Fibroblast of upper back skin (primary cell): ENCODE measurements around the gene CCL5.
"Not testable (repeated sequence)": the region's sequence is repeated elsewhere in the genome, so short reads cannot be mapped to it uniquely, and the experiment has no call there.

Source experiments
- DNase-seq: peaks from one replicate; pipeline ENCODE4 v3.0.0-alpha.2; 2013

CCL5 gene

GRCh38 chr17:35897772-35898171 is 17.6 kb upstream of the CCL5 start:
- DNase-seq, result not testable (repeated sequence)

- no peak for DNase-seq
Measured at GRCh38 chr17:35895636-35896587, 15.8 kb upstream of the CCL5 start.

GRCh38 chr17:35894206-35894605 is 14.0 kb upstream of the CCL5 start:
- no peak for DNase-seq

GRCh38 chr17:35893751-35894150 is 13.6 kb upstream of the CCL5 start:
- no peak for DNase-seq

- DNase-seq, result peak; percentile 31
Measured at GRCh38 chr17:35892091-35893035, 12.2 kb upstream of the CCL5 start.

- DNase-seq, result no peak
Measured at GRCh38 chr17:35891269-35891668, 11.1 kb upstream of the CCL5 start.

- no peak for DNase-seq
Measured at GRCh38 chr17:35890774-35891155, 10.6 kb upstream of the CCL5 start.

GRCh38 chr17:35889818-35890773 is 9.9 kb upstream of the CCL5 start:
- peak; percentile 74 for DNase-seq

- no peak for DNase-seq
Measured at GRCh38 chr17:35889241-35889640, 9.1 kb upstream of the CCL5 start.

- no peak for DNase-seq
Measured at GRCh38 chr17:35878361-35878760, 1.8 kb downstream of the CCL5 start.

- DNase-seq, result no peak
Measured at GRCh38 chr17:35877345-35878029, 2.7 kb downstream of the CCL5 start.

- DNase-seq, result no peak
Measured at GRCh38 chr17:35876534-35876933, 3.6 kb downstream of the CCL5 start.

GRCh38 chr17:35875800-35876139 is 4.4 kb downstream of the CCL5 start:
- no peak for DNase-seq

- DNase-seq, result no peak
Measured at GRCh38 chr17:35875072-35875799, 4.9 kb downstream of the CCL5 start.

- no peak for DNase-seq
Measured at GRCh38 chr17:35872196-35872980, 7.8 kb downstream of the CCL5 start.

- no peak for DNase-seq
Measured at GRCh38 chr17:35870906-35871819, 9.0 kb downstream of the CCL5 start.

- no peak for DNase-seq
Measured at GRCh38 chr17:35868737-35869136, 11.4 kb downstream of the CCL5 start, which contains the start of gene HEATR9. Gene HEATR9 (minus strand): TSS chr17:35868891. CDS start chr17:35868742, 149 bp downstream.

GRCh38 chr17:35867574-35867973 is 12.6 kb downstream of the CCL5 start:
- no peak for DNase-seq

- DNase-seq, result no peak
Measured at GRCh38 chr17:35866341-35866950, 13.7 kb downstream of the CCL5 start.
